Measurements from ENCODE around the gene OCEL1. TPM values are rescaled to one million over a fixed set of nuclear protein-coding genes. Genes with fewer than 3 reads are reported as not detected.

The OCEL1 gene
- total and polyA plus RNA-seq, 2 of the 13 experiments (the other 11 are each of a cell fraction or from before 2014, with no cell fraction given), result 10.6 to 17.2 TPM

DNA sequence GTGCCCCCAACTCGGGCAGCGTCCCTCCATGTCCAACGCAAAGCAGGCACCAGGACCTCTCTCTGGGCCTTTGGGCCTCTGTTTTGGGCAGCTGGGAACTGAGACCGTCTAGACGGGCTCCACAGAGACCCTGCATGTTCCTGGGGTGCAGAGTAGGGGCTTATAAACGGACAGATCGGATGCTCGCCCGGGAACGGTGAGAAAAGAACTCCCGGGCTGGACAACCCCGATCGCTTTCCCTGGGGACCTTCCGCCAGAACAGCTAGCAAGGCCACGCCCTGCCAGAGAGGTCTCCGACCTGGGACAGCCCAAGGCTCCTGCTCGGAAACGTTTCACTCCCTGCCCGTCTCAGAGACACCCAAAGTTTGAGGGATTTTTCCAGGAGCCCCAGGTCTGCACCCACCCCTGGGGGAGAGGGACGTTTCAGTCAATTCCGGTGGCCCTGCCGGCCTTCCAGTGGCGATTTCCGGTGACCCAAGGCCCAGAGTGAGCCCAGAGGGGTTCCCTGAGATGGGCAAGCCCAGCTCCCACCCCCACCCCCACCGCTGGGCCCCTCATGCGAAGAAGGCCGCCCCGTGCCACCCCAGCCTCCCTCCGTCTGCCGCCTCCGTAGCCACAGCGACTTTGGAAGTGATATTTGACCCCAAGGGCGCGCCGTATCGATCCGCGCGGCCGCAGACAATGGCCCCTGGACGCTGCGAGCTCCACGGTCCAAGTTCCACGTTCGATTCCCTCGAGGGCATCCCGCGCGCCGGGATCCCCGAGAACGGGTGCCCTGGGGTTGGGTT lies 18.0 kb downstream of the OCEL1 start (continued):
- TF ChIP-seq YY1 (IDR thresholded peaks at IDR 0.05; ENCODE audit: insufficient read depth, insufficient replicate concordance, low read depth, low read length) (peak; percentile 82), FOSL2 (CRISPR knock-in tag; IDR thresholded peaks at IDR 0.05) (peak; percentile 41), NCOA1 (CRISPR knock-in tag; IDR thresholded peaks at IDR 0.05) (no peak), GATAD2A (CRISPR knock-in tag; IDR thresholded peaks at IDR 0.05) (peak; percentile 78), HMGXB3 (CRISPR knock-in tag; IDR thresholded peaks at IDR 0.05; ENCODE audit: borderline replicate concordance) (no peak), IRF2 (CRISPR knock-in tag; IDR thresholded peaks at IDR 0.05) (peak; percentile 57; the same call in 1 of the 2 replicates), AFF4 (CRISPR knock-in tag; IDR thresholded peaks at IDR 0.05) (0 out of 2 replicates have a peak, but pooled peaks have one; percentile 15), ZNF335 (CRISPR knock-in tag; IDR thresholded peaks at IDR 0.05) (no peak), HIC2 (CRISPR knock-in tag; IDR thresholded peaks at IDR 0.05; ENCODE audit: low read depth) (no peak), HNRNPLL (IDR thresholded peaks at IDR 0.05; ENCODE audit: low read depth, low read length, poor library complexity, severe bottlenecking) (no peak), ATRX (CRISPR knock-in tag; IDR thresholded peaks at IDR 0.05; ENCODE audit: borderline replicate concordance) (no peak), HMG20A (CRISPR knock-in tag; IDR thresholded peaks at IDR 0.05; ENCODE audit: borderline replicate concordance) (no peak), CENPT (CRISPR knock-in tag; IDR thresholded peaks at IDR 0.05; ENCODE audit: low read depth) (no peak)
- TF ChIP-seq, protein P1, sequence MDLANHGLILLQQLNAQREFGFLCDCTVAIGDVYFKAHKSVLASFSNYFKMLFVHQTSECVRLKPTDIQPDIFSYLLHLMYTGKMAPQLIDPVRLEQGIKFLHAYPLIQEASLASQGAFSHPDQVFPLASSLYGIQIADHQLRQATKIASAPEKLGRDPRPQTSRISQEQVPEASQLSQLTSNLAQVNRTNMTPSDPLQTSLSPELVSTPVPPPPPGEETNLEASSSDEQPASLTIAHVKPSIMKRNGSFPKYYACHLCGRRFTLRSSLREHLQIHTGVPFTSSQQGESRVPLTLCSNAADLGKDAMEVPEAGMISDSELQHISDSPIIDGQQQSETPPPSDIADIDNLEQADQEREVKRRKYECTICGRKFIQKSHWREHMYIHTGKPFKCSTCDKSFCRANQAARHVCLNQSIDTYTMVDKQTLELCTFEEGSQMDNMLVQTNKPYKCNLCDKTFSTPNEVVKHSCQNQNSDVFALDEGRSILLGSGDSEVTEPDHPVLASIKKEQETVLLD (CRISPR knock-in tag; IDR thresholded peaks at IDR 0.05; ENCODE audit: low read depth), result 0 out of 2 replicates have a peak, but pooled peaks have one; percentile 37
- TF ChIP-seq, protein P2, sequence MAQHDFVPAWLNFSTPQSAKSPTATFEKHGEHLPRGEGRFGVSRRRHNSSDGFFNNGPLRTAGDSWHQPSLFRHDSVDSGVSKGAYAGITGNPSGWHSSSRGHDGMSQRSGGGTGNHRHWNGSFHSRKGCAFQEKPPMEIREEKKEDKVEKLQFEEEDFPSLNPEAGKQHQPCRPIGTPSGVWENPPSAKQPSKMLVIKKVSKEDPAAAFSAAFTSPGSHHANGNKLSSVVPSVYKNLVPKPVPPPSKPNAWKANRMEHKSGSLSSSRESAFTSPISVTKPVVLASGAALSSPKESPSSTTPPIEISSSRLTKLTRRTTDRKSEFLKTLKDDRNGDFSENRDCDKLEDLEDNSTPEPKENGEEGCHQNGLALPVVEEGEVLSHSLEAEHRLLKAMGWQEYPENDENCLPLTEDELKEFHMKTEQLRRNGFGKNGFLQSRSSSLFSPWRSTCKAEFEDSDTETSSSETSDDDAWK (CRISPR knock-in tag; IDR thresholded peaks at IDR 0.05), result no peak

Data from HepG2 (cell line).